H1 (cell line): ENCODE measurements around the gene P2RY8. TPM values are rescaled to one million over a fixed set of nuclear protein-coding genes. Genes with fewer than 3 reads are reported as not detected.

ENCODE experiments used
- CTCF ChIA-PET: fragments of 300-600 bp; sonication (Branson Sonifier 250); formaldehyde crosslinking; loops from one replicate; lab custom pipeline; 2021; ENCODE audit not compliant: partially characterized antibody; lab: Charles Lee
- POLR2A ChIA-PET: fragments of 300-600 bp; sonication (Branson Sonifier 250); formaldehyde crosslinking; loops from one replicate; lab custom pipeline; 2021; ENCODE audit warnings: inconsistent platforms; ENCODE audit not compliant: partially characterized antibody; lab: Charles Lee
- DNase-seq, 2 experiments: peaks; one replicate each; pipeline versions ENCODE4 v3.0.0 to v3.0.0-alpha.2; 2010 to 2022; ENCODE audit warnings: low spot score in 2 of 2, low read depth in 1 of 2, mixed read lengths in 1 of 2
- FAIRE-seq: peaks from 2 replicates; lab custom pipeline; 2011; peaks lifted over from hg19 to GRCh38; lab: Jason Lieb, UNC
- H2AFZ ChIP-seq: 2 replicates; pipeline ENCODE4 v1.8.1; 2012; ENCODE audit warnings: low read length, inconsistent platforms
- H2AK5ac ChIP-seq: 2 replicates; pipeline ENCODE4 v1.6.1; 2013; ENCODE audit warnings: low read depth, low read length
- H2BK120ac ChIP-seq: replicated peaks from 2 replicates; pipeline ENCODE3; 2013; ENCODE audit warnings: low read depth, low read length, inconsistent platforms
- H2BK12ac ChIP-seq: 2 replicates; pipeline ENCODE4 v1.6.1; 2013; ENCODE audit warnings: low read depth, low read length
- H2BK15ac ChIP-seq: 2 replicates; pipeline ENCODE4 v1.6.1; 2013; ENCODE audit warnings: low read length
- H2BK20ac ChIP-seq: 2 replicates; pipeline ENCODE4 v1.6.1; 2013; ENCODE audit warnings: low read length
- H2BK5ac ChIP-seq: 2 replicates; pipeline ENCODE4 v1.6.1; 2013; ENCODE audit warnings: low read depth, low read length
- H3K14ac ChIP-seq: 2 replicates; pipeline ENCODE4 v1.6.1; 2013; ENCODE audit warnings: inconsistent platforms; ENCODE audit not compliant: insufficient read length
- H3K18ac ChIP-seq: 2 replicates; pipeline ENCODE4 v1.6.1; 2013; ENCODE audit warnings: low read length; ENCODE audit errors: extremely low read depth
- H3K23ac ChIP-seq: 2 replicates; pipeline ENCODE4 v1.6.1; 2013; ENCODE audit warnings: inconsistent platforms; ENCODE audit not compliant: insufficient read length
- H3K23me2 ChIP-seq: 2 replicates; pipeline ENCODE4 v1.6.1; 2013; ENCODE audit warnings: low read depth, low read length
- H3K27ac ChIP-seq: 2 replicates; pipeline ENCODE4 v1.6.1; 2011; ENCODE audit warnings: low read depth, low read length, inconsistent platforms
- H3K27me3 ChIP-seq, 4 experiments: replicated peaks in 1 of 4; 1 replicate in 1 of 4; 2 replicates in 3 of 4; pipeline versions ENCODE4 v1.6.1 to v1.8.1; 2011 to 2013; ENCODE audit warnings: low read length in 3 of 4, mild to moderate bottlenecking in 3 of 4, inconsistent platforms in 2 of 4, mixed read lengths in 2 of 4, moderate library complexity in 1 of 4; ENCODE audit not compliant: control insufficient read depth in 3 of 4, insufficient read depth in 3 of 4; ENCODE audit errors: extremely low read depth in 1 of 4
- H3K36me3 ChIP-seq, 4 experiments: 2 replicates each; pipeline versions ENCODE4 v1.6.1 to v1.8.1; 2011 to 2013; ENCODE audit warnings: mild to moderate bottlenecking in 4 of 4, low read length in 3 of 4, moderate library complexity in 2 of 4, control low read depth in 1 of 4, inconsistent platforms in 1 of 4; ENCODE audit not compliant: insufficient read depth in 4 of 4, control insufficient read depth in 2 of 4
- H3K4ac ChIP-seq: replicated peaks from 2 replicates; pipeline ENCODE3; 2013; ENCODE audit warnings: low read length, low read depth, mixed read lengths, inconsistent platforms; ENCODE audit not compliant: insufficient read length
- H3K4me1 ChIP-seq, 4 experiments: replicated peaks in 1 of 4; 1 replicate in 1 of 4; 2 replicates in 3 of 4; pipeline versions ENCODE4 v1.6.1 to v1.8.1; 2011 to 2013; ENCODE audit warnings: low read length in 3 of 4, inconsistent platforms in 2 of 4, mixed read lengths in 1 of 4; ENCODE audit not compliant: insufficient read depth in 4 of 4, control insufficient read depth in 3 of 4
- H3K4me2 ChIP-seq, 2 experiments: 2 replicates each; pipeline versions ENCODE4 v1.6.1 to v1.8.1; 2011 to 2013; ENCODE audit warnings: low read depth in 2 of 2, low read length in 2 of 2, control low read depth in 1 of 2, inconsistent platforms in 1 of 2, mild to moderate bottlenecking in 1 of 2; ENCODE audit not compliant: insufficient read depth in 1 of 2
- H3K4me3 ChIP-seq, 4 experiments: fragments of 200-600, 300-600 bp in 1 of 4; sonication (generic), shearing (Covaris generic), sonication (Bioruptor Twin) in 1 of 4; 2 replicates each; pipeline versions ENCODE4 v1.5.1 to v1.8.1; 2011 to 2016; ENCODE audit warnings: low read length in 4 of 4, low read depth in 3 of 4, control low read depth in 2 of 4, inconsistent platforms in 2 of 4, mild to moderate bottlenecking in 2 of 4, mixed read lengths in 1 of 4, moderate library complexity in 1 of 4; ENCODE audit not compliant: insufficient read depth in 2 of 4; ENCODE audit errors: extremely low read depth in 1 of 4
- H3K56ac ChIP-seq: replicated peaks from 2 replicates; pipeline ENCODE3; 2013; ENCODE audit warnings: low read depth, mild to moderate bottlenecking, mixed read lengths, low read length, inconsistent platforms; ENCODE audit not compliant: insufficient read length
- H3K79me1 ChIP-seq: 2 replicates; pipeline ENCODE4 v1.6.1; 2013; ENCODE audit warnings: low read depth, low read length, control low read depth
- H3K79me2 ChIP-seq, 2 experiments: 2 replicates each; pipeline versions ENCODE4 v1.6.1 to v1.8.1; 2012 to 2013; ENCODE audit warnings: low read length in 2 of 2, mild to moderate bottlenecking in 2 of 2, inconsistent platforms in 1 of 2; ENCODE audit not compliant: insufficient read depth in 2 of 2, control insufficient read depth in 1 of 2
- H3K9ac ChIP-seq, 4 experiments: replicated peaks in 1 of 4; 1 replicate in 1 of 4; 2 replicates in 3 of 4; pipeline versions ENCODE4 v1.6.1 to v1.8.1; 2011 to 2013; ENCODE audit warnings: low read depth in 3 of 4, low read length in 3 of 4, control low read depth in 2 of 4, mild to moderate bottlenecking in 2 of 4, moderate library complexity in 2 of 4, inconsistent platforms in 1 of 4; ENCODE audit errors: extremely low read depth in 1 of 4
- H3K9me3 ChIP-seq, 2 experiments: 2 replicates each; pipeline versions ENCODE4 v1.6.1 to v1.8.1; 2012 to 2013; ENCODE audit warnings: mild to moderate bottlenecking in 2 of 2, moderate library complexity in 2 of 2, control low read depth in 1 of 2, inconsistent platforms in 1 of 2, low read depth in 1 of 2, low read length in 1 of 2, mixed read lengths in 1 of 2; ENCODE audit not compliant: insufficient read depth in 2 of 2
- H4K20me1 ChIP-seq, 2 experiments: replicated peaks in 1 of 2; 2 replicates each; pipeline versions ENCODE3 to v1.8.1; 2011 to 2013; ENCODE audit warnings: inconsistent platforms in 2 of 2, low read length in 2 of 2, mild to moderate bottlenecking in 1 of 2; ENCODE audit not compliant: insufficient read depth in 2 of 2, control insufficient read depth in 1 of 2
- H4K5ac ChIP-seq: 2 replicates; pipeline ENCODE4 v1.6.1; 2013; ENCODE audit warnings: low read length, low read depth, mixed read lengths, inconsistent platforms; ENCODE audit not compliant: insufficient read length
- H4K8ac ChIP-seq: 2 replicates; pipeline ENCODE4 v1.8.0; 2013; ENCODE audit warnings: mild to moderate bottlenecking, moderate library complexity, low read length, inconsistent platforms; ENCODE audit not compliant: insufficient read depth; ENCODE audit errors: extremely low read depth
- H4K91ac ChIP-seq: replicated peaks from 2 replicates; pipeline ENCODE3; 2013; ENCODE audit warnings: low read length, mixed read lengths, inconsistent platforms; ENCODE audit not compliant: insufficient read length
- WGBS, 2 experiments: shearing (Covaris generic) in 1 of 2; methylation state at CpG; one replicate each; pipeline versions ENCODE4 v1.1.6 to v1.1.7; 2013 to 2015; ENCODE audit warnings: low lambda C conversion rate in 2 of 2, mixed read lengths in 2 of 2, inconsistent platforms in 1 of 2, low coverage in 1 of 2, missing lambda C conversion rate in 1 of 2; ENCODE audit not compliant: insufficient replicate concordance in 2 of 2, insufficient coverage in 1 of 2, insufficient read length in 1 of 2; ENCODE audit errors: extremely low coverage in 1 of 2, missing lambda C conversion rate in 1 of 2; 5-methylcytosine and 5-hydroxymethylcytosine counted together
- polyA plus RNA-seq, 7 experiments: library from polyadenylated mRNA; depleted of rRNA in 3 of 7; stranded (reverse) in 5 of 7; unstranded in 2 of 7; fragments of >200 nt in 5 of 7; fragments of 200-250 nt in 2 of 7; gene quantifications; 1 replicate in 5 of 7; 2 replicates in 1 of 7; 4 replicates in 1 of 7; pipeline versions ENCODE4 v1.2.1 to v1.2.3, GENCODE V29; 2011 to 2013; ENCODE audit warnings: missing spikeins in 2 of 7, mixed read lengths in 2 of 7
- total RNA-seq: library from RNA; stranded (reverse); fragmentation: NEBNext Ultra II Directional; extraction: Animal tissue kit (Norgen Biotek cat#: 25700); gene quantifications from 2 replicates; pipeline ENCODE4 v1.2.1, GENCODE V29; 2021

The P2RY8 gene
- total and polyA plus RNA-seq, 2 of the 8 experiments (the other 6 are each of a cell fraction or from before 2014, with no cell fraction given), result 0.09 to 0.15 TPM

DNA sequence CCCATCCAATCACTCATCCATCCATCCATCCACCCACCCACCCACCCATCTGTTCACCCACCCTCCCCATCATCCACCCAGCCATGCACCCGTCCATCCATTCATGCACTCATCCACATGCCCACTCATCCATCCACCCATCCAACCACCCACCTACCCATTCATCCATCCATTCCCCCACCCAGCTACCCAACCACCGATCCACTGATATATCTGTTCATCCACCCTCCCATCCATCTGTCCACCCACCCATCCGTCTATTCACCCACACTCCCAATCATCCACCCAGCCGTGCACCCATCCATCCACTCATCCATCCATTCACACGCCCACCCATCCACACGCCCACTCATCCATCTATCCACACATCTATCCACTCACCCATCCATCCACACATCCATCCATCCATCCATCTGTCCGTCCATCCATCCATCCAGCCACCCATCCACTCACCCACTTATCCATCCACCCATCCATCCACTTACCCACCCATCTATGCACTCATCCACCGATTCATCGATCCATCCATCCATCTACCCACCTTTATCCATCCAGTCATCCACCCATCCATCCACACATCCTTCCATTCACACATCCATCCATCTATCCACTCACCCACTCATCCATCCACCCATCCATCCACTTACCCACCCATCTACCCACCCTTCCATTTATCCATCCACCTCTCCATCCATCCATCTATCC, 112.7 kb downstream of the P2RY8 start:
- no peak overlapping the region for H3K14ac ChIP-seq
- no peak overlapping the region for H2AFZ ChIP-seq
- ChIA-PET POLR2A (no interaction called here), CTCF (no interaction called here)
- H3K79me1 ChIP-seq, result no peaks in the 10 kb centered on the region
- H3K36me3 ChIP-seq, result peaks cover 30 to 74% (median 60%) of the 10 kb centered on the region in 4 experiments
- H2BK5ac ChIP-seq, result no peak overlapping the region
- H3K4me3 ChIP-seq, result no peak overlapping the region
- H3K9ac ChIP-seq, result no peak overlapping the region
- WGBS, 2 experiments, result 93% methylated on average over 8 of the region's 9 CpGs; no CpG with 5 or more reads in 1 of the 2 experiments
- H3K18ac ChIP-seq, result no peak overlapping the region
- H2BK15ac ChIP-seq, result no peak overlapping the region
- no peak overlapping the region for H4K5ac ChIP-seq
- no peak overlapping the region for H3K4ac ChIP-seq
- no peaks in the 10 kb centered on the region for H3K4me1 ChIP-seq
- H3K23ac ChIP-seq, result no peak overlapping the region
- H3K9me3 ChIP-seq, result peaks cover 0 to 10% of the 10 kb centered on the region in 2 experiments; a peak in 1 of 4 replicates
- no peak overlapping the region for H4K8ac ChIP-seq
- H2BK20ac ChIP-seq, result no peak overlapping the region
- no peaks in the 10 kb centered on the region for H3K79me2 ChIP-seq
- H3K27me3 ChIP-seq, result no peaks in the 10 kb centered on the region
- no peak overlapping the region for H2BK120ac ChIP-seq
- H3K4me2 ChIP-seq, result no peak overlapping the region
- peaks cover 12% of the 10 kb centered on the region; the same call in 1 of the 2 replicates for H3K23me2 ChIP-seq
- H3K27ac ChIP-seq, result no peak overlapping the region
- FAIRE-seq (no peak), DNase-seq (no peak)
- H4K20me1 ChIP-seq, result peaks cover 0 to 15% of the 10 kb centered on the region in 2 experiments
- no peak overlapping the region for H2AK5ac ChIP-seq
- H4K91ac ChIP-seq, result no peak overlapping the region
- H3K56ac ChIP-seq, result no peak overlapping the region
- no peak overlapping the region for H2BK12ac ChIP-seq
